Stimulated activated memory B cell treated with anti-CD40 and anti-IgM and Interleukin-4, amounts not matched to agents 10 μg/mL and 1 μg/mL and 100 μg/mL, for 72 hours (primary cell): ENCODE data around the gene SMIM20.

Experiments used
- ATAC-seq: fragments of 150-1000 bp; cut with Tn5 transposase; 2 replicates; pipeline ENCODE4 v1.10.0; 2021
- H3K27ac Mint-ChIP-seq: one replicate; pipeline ENCODE4 v1.8.0; 2022; ENCODE audit warnings: mild to moderate bottlenecking, mixed read lengths
- H3K27me3 Mint-ChIP-seq: one replicate; pipeline ENCODE4 v1.8.0; 2022; ENCODE audit warnings: mixed read lengths
- H3K36me3 Mint-ChIP-seq: one replicate; pipeline ENCODE4 v1.8.0; 2022; ENCODE audit warnings: mixed read lengths
- H3K4me1 Mint-ChIP-seq: one replicate; pipeline ENCODE4 v1.8.0; 2022; ENCODE audit warnings: mixed read lengths
- H3K4me3 Mint-ChIP-seq: one replicate; pipeline ENCODE4 v1.8.0; 2022; ENCODE audit warnings: mild to moderate bottlenecking, moderate library complexity, mixed read lengths
- H3K9me3 Mint-ChIP-seq: one replicate; pipeline ENCODE4 v1.8.0; 2022; ENCODE audit warnings: mixed read lengths

The SMIM20 gene

DNA sequence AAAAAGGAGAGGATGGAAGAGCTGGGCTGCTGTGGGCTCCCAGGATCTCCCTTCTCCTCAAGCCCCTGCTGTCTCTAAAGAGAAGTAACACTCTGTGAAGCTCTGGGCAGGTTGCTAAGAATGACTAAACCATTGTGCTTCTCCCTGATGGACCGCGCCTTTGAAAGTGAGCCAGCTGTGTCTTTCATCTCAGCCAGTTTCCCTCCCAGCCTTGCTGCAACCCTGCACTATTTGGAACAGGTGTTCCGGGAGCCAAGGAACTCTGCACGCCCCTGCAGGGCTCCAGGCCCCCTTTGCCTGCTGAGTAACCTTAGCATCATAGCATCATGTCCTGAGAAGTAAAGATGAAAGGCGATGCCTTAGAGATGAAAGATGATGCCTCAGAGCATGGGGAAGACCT is 39.7 kb downstream of the SMIM20 start:
- peaks cover 4% of the 10 kb centered on the region for H3K9me3 Mint-ChIP-seq
- no peak overlapping the region for H3K27ac Mint-ChIP-seq
- H3K4me3 Mint-ChIP-seq: no peak overlapping the region
- no peak for ATAC-seq
- H3K36me3 Mint-ChIP-seq: no peaks in the 10 kb centered on the region
- peaks cover 36% of the 10 kb centered on the region for H3K27me3 Mint-ChIP-seq
- no peaks in the 10 kb centered on the region for H3K4me1 Mint-ChIP-seq

DNA sequence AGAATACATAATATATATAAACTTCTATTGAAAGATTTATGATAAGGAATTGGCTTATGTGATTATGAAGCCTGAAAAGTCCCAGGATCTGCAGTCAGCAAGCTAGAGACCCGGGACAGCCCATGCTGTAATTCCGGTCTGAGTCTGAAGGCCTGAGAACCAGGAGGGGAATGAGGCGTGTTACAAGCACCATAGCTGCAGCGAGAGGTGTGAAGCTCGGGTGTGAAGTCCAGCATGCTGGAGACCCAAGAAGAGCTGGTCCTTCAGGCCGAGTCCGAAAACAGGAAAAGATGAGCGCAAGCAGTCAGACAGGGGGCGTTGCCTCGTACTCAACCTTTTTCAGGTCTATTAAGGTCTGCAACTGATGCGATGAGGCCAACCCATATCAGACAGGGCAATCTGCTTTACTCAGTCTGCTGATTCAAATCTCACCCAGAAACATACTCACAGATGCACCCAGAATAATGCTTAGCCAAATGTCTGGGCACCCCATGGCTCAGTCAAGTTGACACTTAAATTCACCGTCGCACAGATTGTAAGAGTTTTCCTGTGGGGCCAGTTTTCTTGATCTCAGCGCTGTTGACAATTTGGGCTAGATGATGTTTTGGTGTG is 40.4 kb downstream of the SMIM20 start:
- ATAC-seq: no peak
- Mint-ChIP-seq H3K27me3 (peaks cover 30% of the 10 kb centered on the region), H3K4me1 (no peaks in the 10 kb centered on the region), H3K36me3 (no peaks in the 10 kb centered on the region), H3K9me3 (peaks cover 4% of the 10 kb centered on the region), H3K4me3 (no peak overlapping the region), H3K27ac (no peak overlapping the region)

DNA sequence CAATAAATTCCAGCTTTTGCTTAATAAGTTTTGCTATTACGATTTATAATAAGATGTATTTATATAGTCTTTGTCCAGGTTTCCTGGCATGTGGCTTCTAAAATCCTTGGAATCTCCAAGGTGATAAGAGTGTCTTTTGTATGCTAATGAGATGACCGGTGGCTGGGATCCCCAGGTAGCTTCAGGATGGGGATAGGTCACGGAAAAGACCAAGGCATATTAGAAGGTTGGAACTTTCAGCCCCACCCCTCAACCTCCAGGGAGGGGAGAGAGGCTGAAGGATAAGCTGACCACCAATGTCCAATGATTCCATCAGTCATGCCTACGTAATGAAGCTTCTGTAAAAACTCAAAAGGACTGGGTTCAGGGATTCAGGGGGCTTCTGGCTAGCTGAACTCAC is 41.7 kb downstream of the SMIM20 start:
- H3K9me3 Mint-ChIP-seq: peaks cover 4% of the 10 kb centered on the region
- no peaks in the 10 kb centered on the region for H3K36me3 Mint-ChIP-seq
- H3K4me3 Mint-ChIP-seq: no peak overlapping the region
- ATAC-seq: no peak
- H3K27ac Mint-ChIP-seq: no peak overlapping the region
- peaks cover 16% of the 10 kb centered on the region for H3K27me3 Mint-ChIP-seq
- H3K4me1 Mint-ChIP-seq: no peaks in the 10 kb centered on the region

DNA sequence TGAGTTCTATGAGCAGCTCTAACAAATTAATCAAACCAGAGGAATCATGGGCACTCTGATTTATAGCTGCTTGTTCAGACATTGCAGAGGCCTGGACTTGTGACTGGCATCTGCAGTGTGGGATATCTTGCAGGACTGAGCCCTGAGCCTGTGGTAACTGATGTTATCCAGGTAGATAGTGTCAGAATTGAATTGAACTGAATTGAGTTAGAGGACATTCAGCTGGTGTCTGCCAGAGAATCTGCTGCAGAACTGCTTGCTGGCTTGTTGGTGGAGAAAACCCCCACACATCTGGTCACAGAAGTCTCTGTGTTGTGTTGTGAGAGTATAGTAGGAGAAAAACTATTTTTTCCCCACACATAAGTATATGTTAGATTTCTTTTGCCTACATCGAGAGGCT is 42.2 kb downstream of the SMIM20 start:
- peaks cover 11% of the 10 kb centered on the region for H3K27me3 Mint-ChIP-seq
- no peaks in the 10 kb centered on the region for H3K36me3 Mint-ChIP-seq
- H3K4me1 Mint-ChIP-seq: no peaks in the 10 kb centered on the region
- H3K9me3 Mint-ChIP-seq: peaks cover 4% of the 10 kb centered on the region
- H3K27ac Mint-ChIP-seq: no peak overlapping the region
- H3K4me3 Mint-ChIP-seq: no peak overlapping the region
- no peak for ATAC-seq

DNA sequence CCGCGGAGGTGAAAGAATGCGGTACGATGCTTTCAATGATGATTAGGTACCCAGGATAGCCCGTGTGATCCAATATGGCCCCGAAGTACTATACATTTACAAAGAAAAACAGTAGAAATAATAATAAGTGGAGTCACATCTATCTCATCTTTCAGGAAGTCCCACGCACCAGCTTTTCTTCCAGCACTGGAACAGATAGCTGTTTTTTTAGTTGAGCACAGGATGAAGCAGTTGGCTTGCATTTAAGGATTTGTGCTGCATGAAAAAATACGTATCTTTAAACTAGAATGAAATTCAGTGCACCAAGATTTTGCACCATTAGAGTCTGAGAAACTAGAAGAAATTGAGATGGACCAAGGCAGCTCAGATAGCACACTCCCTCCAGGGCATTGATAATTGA is 44.1 kb downstream of the SMIM20 start:
- H3K36me3 Mint-ChIP-seq: no peaks in the 10 kb centered on the region
- no peak overlapping the region for H3K27ac Mint-ChIP-seq
- no peaks in the 10 kb centered on the region for H3K4me1 Mint-ChIP-seq
- H3K4me3 Mint-ChIP-seq: no peak overlapping the region
- H3K9me3 Mint-ChIP-seq: peaks cover 7% of the 10 kb centered on the region
- no peaks in the 10 kb centered on the region for H3K27me3 Mint-ChIP-seq
- ATAC-seq: no peak

DNA sequence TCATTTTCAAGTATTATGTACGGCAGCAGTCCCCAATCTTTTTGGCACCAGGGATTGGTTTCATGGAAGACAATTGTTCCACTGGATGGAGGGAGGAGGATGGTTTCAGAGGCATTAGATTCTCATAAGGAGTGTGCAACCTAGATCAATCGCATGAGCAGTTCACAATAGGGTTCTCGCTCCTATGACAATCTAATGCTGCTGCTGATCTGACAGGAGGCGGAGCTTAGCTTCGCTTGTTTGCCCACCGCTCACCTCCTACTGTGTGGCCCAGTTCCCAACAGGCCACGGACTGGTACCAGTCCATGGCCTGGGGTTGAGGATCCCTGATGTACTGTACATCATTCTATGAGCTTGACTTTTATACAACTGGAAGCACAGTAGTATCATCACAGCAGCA is 48.4 kb downstream of the SMIM20 start:
- no peaks in the 10 kb centered on the region for H3K4me1 Mint-ChIP-seq
- no peaks in the 10 kb centered on the region for H3K27me3 Mint-ChIP-seq
- no peak for ATAC-seq
- H3K4me3 Mint-ChIP-seq: no peak overlapping the region
- H3K9me3 Mint-ChIP-seq: peaks cover 5% of the 10 kb centered on the region
- no peak overlapping the region for H3K27ac Mint-ChIP-seq
- no peaks in the 10 kb centered on the region for H3K36me3 Mint-ChIP-seq

DNA sequence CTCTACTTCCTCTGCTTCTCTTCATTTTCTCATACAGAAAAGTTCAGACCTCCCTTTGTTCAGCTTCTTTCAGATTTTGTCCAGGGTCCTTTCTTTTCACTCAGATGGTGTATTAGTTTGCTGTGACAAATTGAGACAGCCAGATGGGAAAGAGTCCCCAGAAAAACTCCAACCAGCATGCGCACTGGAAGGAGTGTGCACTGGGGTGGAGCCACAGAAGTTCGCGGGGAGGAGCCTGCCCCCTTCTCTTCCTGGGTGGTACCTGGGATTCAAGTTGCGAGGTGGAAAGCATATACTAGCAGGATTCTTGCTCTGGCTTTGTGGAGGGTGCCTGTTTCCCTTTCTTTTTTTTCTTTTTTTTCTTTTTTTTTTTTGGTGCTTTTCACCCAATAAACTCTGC is 51.6 kb downstream of the SMIM20 start:
- no peak for ATAC-seq
- Mint-ChIP-seq H3K36me3 (no peaks in the 10 kb centered on the region), H3K27me3 (no peaks in the 10 kb centered on the region), H3K4me3 (no peak overlapping the region), H3K27ac (no peak overlapping the region), H3K4me1 (peaks cover 25% of the 10 kb centered on the region), H3K9me3 (peaks cover 5% of the 10 kb centered on the region)

DNA sequence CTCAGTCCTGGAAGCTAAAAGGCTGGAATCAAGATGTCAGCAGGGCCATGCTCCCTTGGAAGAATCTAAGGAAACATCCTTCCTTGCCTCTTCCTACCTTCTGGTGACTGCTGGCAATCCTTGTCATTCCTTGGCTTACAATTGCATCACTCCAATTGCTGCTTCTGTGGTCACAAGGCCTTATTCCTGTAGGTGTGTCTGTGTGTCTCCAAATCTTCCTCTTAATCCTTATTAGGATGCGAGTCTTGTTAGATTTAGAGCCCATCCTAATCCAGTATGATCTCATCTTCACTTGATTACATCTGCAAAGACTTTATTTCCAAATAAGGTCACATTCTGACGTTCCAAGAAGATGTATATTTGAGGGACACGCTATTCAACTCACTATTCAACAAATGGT is 52.2 kb downstream of the SMIM20 start:
- no peak overlapping the region for H3K27ac Mint-ChIP-seq
- ATAC-seq: no peak
- H3K4me3 Mint-ChIP-seq: no peak overlapping the region
- H3K36me3 Mint-ChIP-seq: no peaks in the 10 kb centered on the region
- H3K4me1 Mint-ChIP-seq: peaks cover 25% of the 10 kb centered on the region
- H3K27me3 Mint-ChIP-seq: no peaks in the 10 kb centered on the region
- peaks cover 5% of the 10 kb centered on the region for H3K9me3 Mint-ChIP-seq

DNA sequence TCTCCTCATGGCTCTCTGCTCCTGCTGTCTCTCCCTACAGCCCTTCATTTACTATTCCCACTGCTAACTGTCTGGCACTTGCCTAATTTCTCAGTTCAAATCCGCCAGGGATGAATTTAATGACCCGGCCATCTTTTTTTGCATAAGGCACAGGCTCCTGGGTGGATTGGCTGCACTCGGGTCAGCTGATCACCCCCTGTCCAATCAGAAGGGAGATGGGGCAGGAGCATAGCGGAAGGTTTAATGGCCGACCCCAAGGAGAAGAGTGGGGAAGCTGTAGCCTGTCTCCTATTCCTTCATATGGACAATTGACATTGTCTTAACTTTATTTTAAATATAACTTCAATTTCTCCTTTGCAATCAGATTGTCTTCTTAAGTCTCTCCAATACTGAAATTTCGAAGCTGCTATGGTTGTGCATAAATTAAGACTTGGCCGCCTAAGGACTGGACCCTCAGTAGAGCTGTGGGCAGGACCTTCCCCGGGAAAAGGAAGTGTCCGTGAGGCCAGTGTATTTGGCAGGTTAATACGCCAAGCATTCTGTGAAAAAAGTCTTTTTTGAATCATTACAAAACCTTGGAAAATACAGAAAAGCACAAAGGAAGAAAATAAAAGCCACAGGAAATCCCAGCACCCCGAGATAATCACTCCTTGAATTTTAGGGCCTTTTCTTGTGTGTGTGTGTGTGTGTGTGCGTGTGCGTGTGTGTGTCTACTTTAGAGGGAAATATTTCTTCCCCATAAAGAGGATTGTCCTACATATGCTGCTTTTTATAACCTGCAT is 55.5 kb downstream of the SMIM20 start:
- H3K4me1 Mint-ChIP-seq: peaks cover 29% of the 10 kb centered on the region
- ATAC-seq: no peak
- peak overlapping the region; percentile 66 for H3K27ac Mint-ChIP-seq
- no peaks in the 10 kb centered on the region for H3K36me3 Mint-ChIP-seq
- no peaks in the 10 kb centered on the region for H3K27me3 Mint-ChIP-seq
- no peaks in the 10 kb centered on the region for H3K9me3 Mint-ChIP-seq
- peak overlapping the region; percentile 55 for H3K4me3 Mint-ChIP-seq

DNA sequence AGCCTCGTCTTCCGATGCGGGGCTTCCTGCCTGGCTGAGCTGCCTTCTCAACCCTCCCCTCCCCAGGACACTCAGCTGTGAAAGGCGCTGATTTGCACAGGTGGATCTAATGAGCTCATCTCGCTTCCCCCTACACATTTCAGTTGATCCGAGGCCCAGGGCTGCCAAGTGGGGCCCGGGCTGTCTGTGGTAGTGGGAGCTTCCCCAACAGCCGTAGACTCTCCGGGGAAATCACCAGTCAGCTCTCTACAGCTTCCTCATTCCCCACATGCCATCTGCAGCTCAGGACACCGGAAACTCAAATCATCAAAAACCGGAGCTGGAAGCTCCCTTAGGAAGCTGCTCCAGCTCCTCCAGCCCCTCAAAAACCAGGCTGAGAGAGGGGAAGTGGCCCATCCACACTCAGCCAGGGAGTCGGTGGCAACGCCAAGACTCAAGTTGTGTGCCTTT is 56.2 kb downstream of the SMIM20 start:
- Mint-ChIP-seq H3K9me3 (no peaks in the 10 kb centered on the region), H3K27me3 (no peaks in the 10 kb centered on the region), H3K4me3 (peak overlapping the region; percentile 55), H3K36me3 (no peaks in the 10 kb centered on the region), H3K27ac (peak overlapping the region; percentile 66), H3K4me1 (peaks cover 32% of the 10 kb centered on the region)
- peak; percentile 87 for ATAC-seq

DNA sequence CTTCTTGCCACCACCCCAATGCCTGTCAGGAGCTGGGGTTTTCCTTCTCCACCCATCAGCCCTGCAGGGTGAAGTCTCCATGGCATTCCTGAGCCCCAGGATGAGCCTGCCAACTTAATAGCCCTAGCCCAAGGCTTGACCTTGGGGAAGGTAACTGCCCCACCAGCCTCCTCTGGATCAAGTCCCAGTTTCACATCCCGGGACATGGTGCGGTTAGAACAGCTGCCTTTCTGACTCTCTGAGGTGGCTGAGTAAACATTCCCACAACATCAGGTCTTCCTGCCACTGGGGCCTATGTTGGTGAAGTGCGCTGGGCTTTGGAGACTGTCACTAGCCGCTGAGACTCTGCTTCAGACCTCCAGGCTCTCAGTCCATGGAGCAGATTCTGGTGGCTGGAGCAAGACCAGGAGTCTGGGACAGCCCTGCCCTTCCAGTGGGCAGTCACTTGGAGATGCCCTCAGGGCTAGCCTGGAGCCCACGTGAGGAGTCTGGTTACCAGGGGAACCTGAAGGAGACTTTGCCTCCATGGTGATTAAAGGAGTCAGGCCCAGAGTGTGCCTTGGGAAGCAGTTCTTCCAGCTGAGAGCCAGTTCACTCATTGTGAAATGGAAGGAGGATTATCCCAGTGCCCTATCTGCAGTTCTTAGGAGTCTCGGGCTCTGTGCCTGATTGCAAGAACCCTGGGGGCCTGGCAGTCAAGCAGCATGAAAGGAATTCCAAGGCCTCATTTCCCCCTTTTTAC is 56.8 kb downstream of the SMIM20 start:
- Mint-ChIP-seq H3K27ac (peak overlapping the region; percentile 66), H3K27me3 (no peaks in the 10 kb centered on the region), H3K9me3 (no peaks in the 10 kb centered on the region), H3K4me1 (peaks cover 32% of the 10 kb centered on the region), H3K4me3 (no peak overlapping the region), H3K36me3 (no peaks in the 10 kb centered on the region)
- ATAC-seq: no peak

DNA sequence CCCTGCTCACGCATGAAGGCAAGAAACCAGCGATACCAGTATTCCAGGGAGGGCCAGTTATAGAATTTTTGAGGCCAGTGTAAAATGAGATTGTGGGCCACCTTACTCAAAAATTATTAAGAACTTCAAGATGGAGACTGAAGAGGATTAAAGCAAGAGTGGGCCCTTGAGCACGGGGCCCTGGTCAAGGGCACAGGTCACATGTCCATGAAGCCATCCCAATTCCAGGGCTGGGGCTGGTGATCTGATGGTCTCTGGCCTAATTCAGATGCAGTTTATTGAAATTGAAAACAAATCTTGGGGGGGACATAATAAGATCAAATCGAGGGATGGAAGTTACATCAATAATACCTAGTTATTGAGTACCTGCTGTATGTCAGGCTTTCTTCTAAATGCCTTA is 58.3 kb downstream of the SMIM20 start:
- peaks cover 32% of the 10 kb centered on the region for H3K4me1 Mint-ChIP-seq
- ATAC-seq: no peak
- H3K27ac Mint-ChIP-seq: no peak overlapping the region
- H3K9me3 Mint-ChIP-seq: no peaks in the 10 kb centered on the region
- no peaks in the 10 kb centered on the region for H3K27me3 Mint-ChIP-seq
- no peaks in the 10 kb centered on the region for H3K36me3 Mint-ChIP-seq
- H3K4me3 Mint-ChIP-seq: no peak overlapping the region

DNA sequence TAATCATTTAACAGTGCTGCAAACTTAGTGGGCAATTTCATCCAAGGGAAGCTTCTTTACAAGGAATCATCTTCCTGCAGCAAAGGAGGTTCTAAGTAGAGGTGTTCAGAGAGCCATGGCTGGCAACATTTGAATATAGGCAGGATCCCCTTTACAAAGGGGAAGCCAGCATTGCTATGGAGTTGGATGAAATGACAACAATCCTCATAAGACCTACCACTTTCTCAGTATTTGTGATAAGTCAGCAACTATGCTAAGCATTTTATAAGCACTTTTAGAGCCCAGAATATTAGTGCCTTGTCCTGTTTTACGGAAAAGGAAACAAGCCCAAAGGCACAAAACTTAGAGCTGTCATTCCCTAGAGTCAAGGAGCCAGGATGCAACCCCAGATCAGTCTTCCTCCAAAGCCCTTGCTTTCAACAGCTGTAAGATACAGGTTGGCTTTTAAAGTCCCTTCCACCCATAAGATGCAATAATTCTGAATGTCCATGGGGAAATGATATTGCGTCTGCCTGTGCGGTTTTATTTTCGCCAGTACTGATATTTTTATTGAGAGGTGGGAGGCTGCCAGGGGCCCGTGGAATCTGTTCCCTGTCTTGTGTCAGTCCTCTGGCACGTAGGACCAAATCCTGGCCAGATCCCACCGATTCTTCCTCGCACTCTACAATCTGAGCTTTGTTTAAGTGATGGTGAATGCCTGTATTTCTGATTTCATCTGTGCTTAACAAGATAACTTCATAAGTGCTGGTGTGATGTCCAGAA is 59.1 kb downstream of the SMIM20 start:
- no peaks in the 10 kb centered on the region for H3K36me3 Mint-ChIP-seq
- H3K27me3 Mint-ChIP-seq: no peaks in the 10 kb centered on the region
- H3K4me1 Mint-ChIP-seq: peaks cover 30% of the 10 kb centered on the region
- no peak overlapping the region for H3K4me3 Mint-ChIP-seq
- no peak overlapping the region for H3K27ac Mint-ChIP-seq
- H3K9me3 Mint-ChIP-seq: no peaks in the 10 kb centered on the region
- ATAC-seq: no peak

DNA sequence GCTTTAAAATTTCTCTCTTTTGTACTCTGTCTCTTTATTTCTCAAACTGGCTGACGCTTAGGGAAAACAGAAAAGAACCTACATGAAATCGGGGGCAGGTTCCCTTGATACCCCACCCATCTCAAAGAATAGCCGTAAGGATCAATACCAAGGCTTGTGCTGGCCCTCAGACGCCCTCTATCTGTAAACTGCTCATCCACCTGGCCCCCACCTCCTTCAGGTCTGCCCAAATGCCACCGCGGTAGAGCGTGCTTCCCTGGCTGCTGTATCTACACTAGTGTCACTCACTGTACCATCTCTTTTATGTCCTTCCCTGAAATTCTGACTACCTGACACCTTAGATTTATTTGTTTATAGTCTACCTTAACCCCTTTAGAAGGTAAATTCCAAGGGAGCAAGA is 62.8 kb downstream of the SMIM20 start:
- peaks cover 7% of the 10 kb centered on the region for H3K4me1 Mint-ChIP-seq
- no peak overlapping the region for H3K4me3 Mint-ChIP-seq
- no peak overlapping the region for H3K27ac Mint-ChIP-seq
- no peaks in the 10 kb centered on the region for H3K27me3 Mint-ChIP-seq
- H3K36me3 Mint-ChIP-seq: no peaks in the 10 kb centered on the region
- no peaks in the 10 kb centered on the region for H3K9me3 Mint-ChIP-seq
- ATAC-seq: no peak
